ENCODE results near the gene HIVEP1. TPM values are rescaled to one million over a fixed set of nuclear protein-coding genes. Genes with fewer than 3 reads are reported as not detected.

Gene HIVEP1
- total RNA-seq, 8 experiments from 2014 or later: 15.0 to 54.8 (median 16.5) TPM

GRCh38 chr6:12012558-12013306 is 620 bp downstream of the HIVEP1 start:
- ATAC-seq (replicated peaks in 6 of 8): peak; percentile 22 to 55 (median 34)
- peaks cover 7 to 14% of the 10 kb centered on the region in 2 donors for H3K4me1 ChIP-seq (replicated peaks in 1 of 2)
- 0% methylated on average over 1 to 5 of the region's 60 CpGs; no CpG with 5 or more reads in 4 of the 10 experiments for WGBS, 10 experiments
- H3K27ac ChIP-seq: peak overlapping the region; percentile 90 to 95
- in situ Hi-C loops (cut with MboI; ENCODE audit: low pct_unique_long_range_greater_than_20kb in 2 of 9, low sequenced_read_pairs in 9 of 9, unreplicated experiment in 9 of 9): loop anchor here in 2 of 9 experiments (25.0 kb wide), 3 partner anchors 225 to 350 kb away; no protein-coding TSS in a partner anchor
- H3K4me3 ChIP-seq: peak overlapping the region; percentile 62 to 94 (median 83)

GRCh38 chr6:12013307-12013719 is 1.2 kb downstream of the HIVEP1 start:
- 0 to 3% (median 0%) methylated on average over 1 to 13 of the region's 13 CpGs for WGBS, 10 experiments
- in situ Hi-C loops (cut with MboI; ENCODE audit: low pct_unique_long_range_greater_than_20kb in 2 of 9, low sequenced_read_pairs in 9 of 9, unreplicated experiment in 9 of 9): loop anchor here in 2 of 9 experiments (25.0 kb wide), 3 partner anchors 224 to 351 kb away; no protein-coding TSS in a partner anchor
- H3K27ac ChIP-seq: peak overlapping the region in 1 of 2 donors; percentile 95
- peaks cover 3 to 10% of the 10 kb centered on the region in 2 donors for H3K4me1 ChIP-seq (replicated peaks in 1 of 2)
- peak overlapping the region; percentile 62 to 94 (median 83) for H3K4me3 ChIP-seq
- peak in 6 of 8 experiments; percentile 0 to 11 (median 3) for ATAC-seq (replicated peaks in 6 of 8)

DNA sequence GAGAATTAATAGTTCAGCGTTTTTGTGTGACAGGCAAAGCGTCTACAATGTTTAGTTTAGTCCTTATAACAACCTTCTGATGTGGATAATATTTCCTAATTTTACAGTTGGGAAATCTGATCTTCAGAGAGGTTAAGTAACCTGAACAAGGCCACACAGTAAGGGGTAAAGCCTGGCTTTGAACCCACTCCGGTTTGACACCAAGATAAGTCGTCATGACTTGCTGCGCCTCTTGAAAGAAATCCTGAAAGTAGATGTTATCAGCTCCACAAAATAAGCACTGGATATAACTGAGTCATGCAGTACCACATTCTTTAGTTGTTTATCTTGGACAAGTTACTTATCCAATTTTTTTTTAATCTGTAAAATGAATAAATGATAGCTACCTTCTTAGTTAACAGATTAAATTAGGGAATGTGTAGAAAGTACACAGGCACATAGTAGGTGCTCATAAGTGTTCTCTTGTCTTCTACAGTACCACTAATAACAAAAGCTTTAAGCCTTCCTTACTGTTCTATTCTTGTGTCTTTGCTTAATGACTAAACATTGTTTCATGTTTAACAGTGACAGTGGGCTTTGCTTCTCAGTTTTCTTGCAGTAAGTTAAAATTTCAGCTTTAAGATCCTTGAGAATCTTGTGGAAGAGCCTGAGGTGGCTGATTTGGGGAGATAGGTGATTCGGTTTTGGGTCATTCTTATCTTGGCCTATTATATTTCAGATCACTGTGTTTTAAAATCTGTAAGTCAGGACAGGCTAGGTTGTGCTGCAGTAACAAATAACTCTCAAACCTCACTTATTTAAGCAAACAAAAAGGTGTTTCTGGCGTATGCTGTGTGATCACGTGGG is 2.1 kb downstream of the HIVEP1 start:
- Histone ChIP-seq H3K4me1 (replicated peaks in 1 of 2) (peaks cover 3 to 10% of the 10 kb centered on the region in 2 donors), H3K27ac (no peak overlapping the region), H3K4me3 (peak overlapping the region; percentile 62 to 94 (median 83))
- 52 to 96% (median 83%) methylated on average over 3 to 8 of the region's 8 CpGs for WGBS, 10 experiments
- in situ Hi-C loops (cut with MboI; ENCODE audit: low pct_unique_long_range_greater_than_20kb in 2 of 9, low sequenced_read_pairs in 9 of 9, unreplicated experiment in 9 of 9): loop anchor here in 2 of 9 experiments (25.0 kb wide), 3 partner anchors 223 to 352 kb away; no protein-coding TSS in a partner anchor
- ATAC-seq (replicated peaks in 6 of 8): no peak

- peaks cover 3 to 6% of the 10 kb centered on the region in 2 donors for H3K4me1 ChIP-seq (replicated peaks in 1 of 2)
- in situ Hi-C loops (cut with MboI; ENCODE audit: low pct_unique_long_range_greater_than_20kb in 2 of 9, low sequenced_read_pairs in 9 of 9, unreplicated experiment in 9 of 9): loop anchor here in 2 of 9 experiments (25.0 kb wide), 3 partner anchors 222 to 353 kb away; no protein-coding TSS in a partner anchor
- 80 to 100% (median 100%) methylated on average over 1 to 3 of the region's 3 CpGs; no CpG with 5 or more reads in 3 of the 10 experiments for WGBS, 10 experiments
- H3K4me3 ChIP-seq: no peak overlapping the region
- no peak overlapping the region for H3K27ac ChIP-seq
- ATAC-seq (replicated peaks in 6 of 8): no peak
Observed at GRCh38 chr6:12014873-12015149, 2.7 kb downstream of the HIVEP1 start.

GRCh38 chr6:12017263-12017662 is 5.2 kb downstream of the HIVEP1 start:
- no peak for ATAC-seq (replicated peaks in 6 of 8)
- Histone ChIP-seq H3K27ac (no peak overlapping the region), H3K4me3 (no peak overlapping the region), H3K4me1 (replicated peaks in 1 of 2) (peaks cover 0 to 3% of the 10 kb centered on the region in 2 donors)
- 90 to 100% (median 100%) methylated on average over 1 to 7 of the region's 10 CpGs; no CpG with 5 or more reads in 5 of the 10 experiments for WGBS, 10 experiments
- in situ Hi-C loops (cut with MboI; ENCODE audit: low pct_unique_long_range_greater_than_20kb in 2 of 9, low sequenced_read_pairs in 9 of 9, unreplicated experiment in 9 of 9): loop anchor here in 2 of 9 experiments (25.0 kb wide), 3 partner anchors 220 to 355 kb away; no protein-coding TSS in a partner anchor

DNA sequence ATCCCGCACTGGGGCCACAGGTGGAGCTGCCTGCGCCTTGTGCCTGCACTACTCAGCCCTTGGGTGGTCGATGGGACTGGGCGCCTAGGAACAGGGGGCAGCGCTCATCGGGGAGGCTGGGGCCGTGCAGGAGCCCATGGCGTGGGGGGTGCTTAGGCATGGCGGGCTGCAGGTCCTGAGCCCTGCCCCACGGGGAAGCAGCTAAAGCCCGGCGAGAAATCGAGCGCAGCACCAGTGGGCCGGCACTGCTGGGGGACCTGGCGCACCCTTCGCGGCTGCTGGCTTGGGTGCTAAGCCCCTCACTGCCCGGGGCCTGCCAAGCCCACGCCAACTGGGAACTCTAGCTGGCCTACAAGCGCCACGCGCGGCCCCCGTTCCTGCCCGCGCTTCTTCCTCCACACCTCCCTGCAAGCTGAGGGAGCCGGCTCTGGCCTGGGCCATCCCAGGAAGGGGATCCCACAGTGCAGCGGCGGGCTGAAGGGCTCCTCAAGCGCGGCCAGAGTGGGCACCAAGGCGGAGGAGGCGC is 5.8 kb downstream of the HIVEP1 start:
- Histone ChIP-seq H3K4me3 (no peak overlapping the region), H3K4me1 (replicated peaks in 1 of 2) (peaks cover 0 to 8% of the 10 kb centered on the region in 2 donors), H3K27ac (no peak overlapping the region)
- in situ Hi-C loops (cut with MboI; ENCODE audit: low pct_unique_long_range_greater_than_20kb in 2 of 9, low sequenced_read_pairs in 9 of 9, unreplicated experiment in 9 of 9): loop anchor here in 2 of 9 experiments (25.0 kb wide), 3 partner anchors 219 to 356 kb away; no protein-coding TSS in a partner anchor
- 80 to 100% (median 99%) methylated on average over 1 to 10 of the region's 34 CpGs; no CpG with 5 or more reads in 4 of the 10 experiments for WGBS, 10 experiments
- no peak for ATAC-seq (replicated peaks in 6 of 8)

GRCh38 chr6:12020187-12020791 is 8.2 kb downstream of the HIVEP1 start:
- no peak overlapping the region for H3K27ac ChIP-seq
- H3K4me3 ChIP-seq: no peak overlapping the region
- ATAC-seq (replicated peaks in 6 of 8): no peak
- in situ Hi-C loops (cut with MboI; ENCODE audit: low pct_unique_long_range_greater_than_20kb in 2 of 9, low sequenced_read_pairs in 9 of 9, unreplicated experiment in 9 of 9): loop anchor here in 2 of 9 experiments (25.0 kb wide), 3 partner anchors 217 to 358 kb away; no protein-coding TSS in a partner anchor
- peaks cover 0 to 7% of the 10 kb centered on the region in 2 donors for H3K4me1 ChIP-seq (replicated peaks in 1 of 2)
- WGBS, 10 experiments: 20 to 95% (median 87%) methylated on average over 1 to 10 of the region's 12 CpGs; no CpG with 5 or more reads in 2 of the 10 experiments

DNA sequence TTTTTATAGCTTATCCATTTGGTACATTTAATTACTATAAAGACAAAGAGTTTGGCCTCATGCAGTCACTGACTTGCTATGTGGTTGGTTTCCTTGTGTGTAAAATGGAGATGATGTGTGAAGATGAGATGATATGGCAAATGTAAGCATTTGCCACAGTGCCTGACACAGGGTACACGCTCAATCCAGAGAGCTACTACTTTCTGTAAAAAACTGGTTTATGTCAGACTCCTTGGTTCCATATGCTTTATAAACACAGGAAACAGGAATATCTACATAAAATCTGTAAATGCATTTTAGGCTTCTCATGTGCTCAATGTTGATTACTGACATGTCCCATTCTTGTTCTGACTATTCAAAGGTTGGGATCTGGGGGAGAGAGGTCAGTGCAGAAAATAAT is 10.4 kb downstream of the HIVEP1 start:
- peak in 3 of 8 experiments; percentile 49 to 80 (median 69) for ATAC-seq (replicated peaks in 6 of 8)
- 83 to 100% (median 100%) methylated on average over 1 of the region's 1 CpG; no CpG with 5 or more reads in 4 of the 10 experiments for WGBS, 10 experiments
- Histone ChIP-seq H3K4me3 (no peak overlapping the region), H3K4me1 (replicated peaks in 1 of 2) (peaks cover 0 to 7% of the 10 kb centered on the region in 2 donors), H3K27ac (no peak overlapping the region)
- in situ Hi-C loops (cut with MboI; ENCODE audit: low pct_unique_long_range_greater_than_20kb in 2 of 9, low sequenced_read_pairs in 9 of 9, unreplicated experiment in 9 of 9): loop anchor here in 2 of 9 experiments (25.0 kb wide), 3 partner anchors 215 to 360 kb away; no protein-coding TSS in a partner anchor

DNA sequence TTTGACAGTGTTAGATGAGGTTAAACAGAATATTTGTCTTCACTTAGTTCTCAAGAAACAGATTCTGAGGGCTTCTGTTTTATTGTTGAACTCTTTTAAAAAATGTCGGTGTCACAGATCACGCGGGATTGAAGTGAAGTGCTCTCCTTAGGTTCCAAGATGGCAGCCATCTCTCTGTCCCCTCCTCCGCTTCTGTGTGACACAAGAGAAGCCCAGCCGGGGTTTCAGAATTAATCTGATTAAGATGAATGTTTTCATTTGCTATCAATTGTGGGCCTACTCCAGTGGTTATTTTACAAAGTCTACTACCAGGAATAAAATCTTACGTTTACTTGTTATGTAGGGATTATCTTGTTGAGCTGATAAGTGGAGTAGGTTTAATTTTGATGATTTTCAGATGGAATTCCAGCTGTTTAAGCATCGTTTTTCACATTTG is 10.9 kb downstream of the HIVEP1 start:
- 0 to 100% (median 73%) methylated on average over 1 to 7 of the region's 7 CpGs; no CpG with 5 or more reads in 1 of the 10 experiments for WGBS, 10 experiments
- Histone ChIP-seq H3K27ac (no peak overlapping the region), H3K4me3 (no peak overlapping the region), H3K4me1 (replicated peaks in 1 of 2) (peaks cover 0 to 7% of the 10 kb centered on the region in 2 donors)
- ATAC-seq (replicated peaks in 6 of 8): no peak
- in situ Hi-C loops (cut with MboI; ENCODE audit: low pct_unique_long_range_greater_than_20kb in 2 of 9, low sequenced_read_pairs in 9 of 9, unreplicated experiment in 9 of 9): loop anchor here in 2 of 9 experiments (25.0 kb wide), 3 partner anchors 214 to 361 kb away; no protein-coding TSS in a partner anchor

- peaks cover 0 to 7% of the 10 kb centered on the region in 2 donors for H3K4me1 ChIP-seq (replicated peaks in 1 of 2)
- in situ Hi-C loops (cut with MboI; ENCODE audit: low pct_unique_long_range_greater_than_20kb in 2 of 9, low sequenced_read_pairs in 9 of 9, unreplicated experiment in 9 of 9): loop anchor here in 2 of 9 experiments (25.0 kb wide), 3 partner anchors 213 to 362 kb away; no protein-coding TSS in a partner anchor
- no peak overlapping the region for H3K4me3 ChIP-seq
- ATAC-seq (replicated peaks in 6 of 8): no peak
- no peak overlapping the region for H3K27ac ChIP-seq
- WGBS, 10 experiments: 79 to 100% (median 92%) methylated on average over 2 of the region's 2 CpGs; no CpG with 5 or more reads in 3 of the 10 experiments
Observed at GRCh38 chr6:12024216-12024615, 12.1 kb downstream of the HIVEP1 start.

- in situ Hi-C loops (cut with MboI; ENCODE audit: low pct_unique_long_range_greater_than_20kb in 2 of 9, low sequenced_read_pairs in 9 of 9, unreplicated experiment in 9 of 9): loop anchor here in 2 of 9 experiments (25.0 kb wide), 3 partner anchors 212 to 363 kb away; no protein-coding TSS in a partner anchor
- no peak overlapping the region for H3K27ac ChIP-seq
- 93 to 100% (median 95%) methylated on average over 3 to 4 of the region's 4 CpGs; no CpG with 5 or more reads in 5 of the 10 experiments for WGBS, 10 experiments
Observed at GRCh38 chr6:12024699-12025434, 12.8 kb downstream of the HIVEP1 start.

More at GRCh38 chr6:12024699-12025434, 12.8 kb downstream of the HIVEP1 start:
- Histone ChIP-seq H3K4me3 (no peak overlapping the region), H3K4me1 (replicated peaks in 1 of 2) (peaks cover 0 to 7% of the 10 kb centered on the region in 2 donors)
- no peak for ATAC-seq (replicated peaks in 6 of 8)
